OCI-LY7 (cell line): Measurements from ENCODE around the gene PPP6R3. TPM values are rescaled to one million over a fixed set of nuclear protein-coding genes. Genes with fewer than 3 reads are reported as not detected.
"Not testable (repeated sequence)": the region's sequence is repeated elsewhere in the genome, so short reads cannot be mapped to it uniquely, and the experiment has no call there.

Experiments
- BruUV-seq: library from RNA; stranded (reverse); fragments of 400-500 nt; replicated peaks from 2 replicates; lab custom pipeline; 2021; lab: Mats Ljungman, UMichigan
- CTCF ChIA-PET: fragments of 300-600 bp; sonication (Branson Sonifier 250); formaldehyde crosslinking; loops from one replicate; lab custom pipeline; 2022; ENCODE audit warnings: antibody characterized with exemption; ENCODE audit not compliant: unreplicated experiment; lab: Charles Lee
- POLR2A ChIA-PET: fragments of 300-600 bp; sonication (Branson Sonifier 250); formaldehyde crosslinking; loops from one replicate; lab custom pipeline; 2022; ENCODE audit warnings: antibody characterized with exemption; lab: Charles Lee
- DNase-seq: peaks from one replicate; pipeline ENCODE4 v3.0.0-alpha.2; 2015; ENCODE audit warnings: low spot score
- H2AFZ ChIP-seq: fragments of 200-600 bp; sonication (generic), shearing (Covaris generic); 2 replicates; pipeline ENCODE4 v1.6.1; 2014; ENCODE audit warnings: mild to moderate bottlenecking, antibody characterized with exemption, low read length, moderate library complexity
- H3K27ac ChIP-seq: fragments of 200-600 bp; sonication (generic); 2 replicates; pipeline ENCODE4 v1.5.1; 2014; ENCODE audit warnings: mixed run types, low read depth, mild to moderate bottlenecking, moderate library complexity, low read length, inconsistent platforms; ENCODE audit not compliant: poor library complexity, severe bottlenecking
- H3K36me3 ChIP-seq: fragments of 200-600 bp; sonication (generic); 2 replicates; pipeline ENCODE4 v1.6.1; 2014; ENCODE audit warnings: mild to moderate bottlenecking, antibody characterized with exemption, low read length, moderate library complexity, mixed read lengths; ENCODE audit not compliant: insufficient read depth
- H3K4me1 ChIP-seq: fragments of 200-600 bp; sonication (generic); 2 replicates; pipeline ENCODE4 v1.5.1; 2014; ENCODE audit warnings: mild to moderate bottlenecking, low read length; ENCODE audit not compliant: insufficient read depth, poor library complexity, severe bottlenecking
- H3K4me2 ChIP-seq: fragments of 200-600 bp; sonication (generic); 2 replicates; pipeline ENCODE4 v1.6.1; 2014; ENCODE audit warnings: mild to moderate bottlenecking, low read length
- H3K4me3 ChIP-seq: fragments of 200-600 bp; sonication (generic); 2 replicates; pipeline ENCODE4 v1.5.1; 2014; ENCODE audit warnings: mild to moderate bottlenecking, low read depth, low read length; ENCODE audit not compliant: poor library complexity, severe bottlenecking
- H3K79me2 ChIP-seq: fragments of 200-600 bp; sonication (generic); 2 replicates; pipeline ENCODE4 v1.6.1; 2016; ENCODE audit warnings: low read depth, mild to moderate bottlenecking, low read length, moderate library complexity, mixed read lengths; ENCODE audit not compliant: insufficient read depth
- H3K9me2 ChIP-seq: fragments of 200-600 bp; sonication (generic); 2 replicates; pipeline ENCODE4 v1.6.1; 2016; ENCODE audit warnings: mild to moderate bottlenecking, low read length, mixed read lengths; ENCODE audit not compliant: insufficient read depth
- H3K9me3 ChIP-seq: fragments of 200-600 bp; sonication (generic); 2 replicates; pipeline ENCODE4 v1.6.1; 2014; ENCODE audit warnings: mild to moderate bottlenecking, mixed run types, low read length, mixed read lengths
- H4K20me1 ChIP-seq: fragments of 200-600 bp; sonication (generic); 2 replicates; pipeline ENCODE4 v1.6.1; 2014; ENCODE audit warnings: mild to moderate bottlenecking, antibody characterized with exemption, low read length, moderate library complexity, mixed read lengths; ENCODE audit not compliant: insufficient read depth
- EZH2phosphoT487 ChIP-seq: fragments of 200-600 bp; sonication (generic); IDR thresholded peaks from 2 replicates; pipeline ENCODE4 v1.6.1; 2018; ENCODE audit warnings: low read depth, borderline replicate concordance, mild to moderate bottlenecking, mixed run types, antibody characterized with exemption, low read length, moderate library complexity, mixed read lengths
- intact Hi-C: fragments of 100-400 bp; cut with micrococcal nuclease; formaldehyde crosslinking; loops from one replicate; pipeline ENCODE4 v1.10.0; 2022; ENCODE audit not compliant: unreplicated experiment
- total RNA-seq, 2 experiments: library from RNA; depleted of rRNA in 1 of 2; stranded (reverse); fragments of >200 nt in 1 of 2; shearing (Covaris generic) in 1 of 2; gene quantifications; 2 replicates each; pipeline ENCODE4 v1.2.3, GENCODE V29; 2014 to 2022
- TF ChIP-seq, protein P1 (sequence below): fragments of 200-600 bp; sonication (generic); conservative IDR thresholded peaks from 2 replicates; pipeline ENCODE4 v1.5.1; 2014; ENCODE audit warnings: mild to moderate bottlenecking, antibody characterized with exemption, low read length, moderate library complexity, mixed read lengths

PPP6R3 gene
- total RNA-seq, 2 experiments from 2014 or later = 122 to 151 TPM

DNA sequence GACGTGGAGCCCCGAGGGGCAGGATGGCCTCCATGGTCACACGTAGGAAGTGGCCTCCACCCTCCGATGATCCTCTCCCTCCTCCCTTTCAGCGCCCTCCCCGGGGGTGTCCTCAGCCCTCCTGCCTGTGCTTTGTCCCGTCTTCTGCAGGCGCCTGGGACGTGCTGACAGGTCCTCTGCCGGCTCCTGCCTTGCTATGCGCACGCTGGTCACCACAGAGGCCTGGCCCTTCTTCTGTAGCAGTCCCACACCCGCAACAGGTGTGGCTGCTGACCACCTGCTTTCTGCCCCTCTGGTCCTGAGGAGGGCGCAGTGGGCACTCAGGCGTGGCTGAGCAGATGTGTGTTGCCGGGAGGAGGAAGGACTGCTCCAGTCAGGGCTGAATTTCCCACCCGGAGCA, 27.7 kb upstream of the PPP6R3 start:
- intact Hi-C loops = no loop called here
- H3K27ac ChIP-seq = no peak overlapping the region

DNA sequence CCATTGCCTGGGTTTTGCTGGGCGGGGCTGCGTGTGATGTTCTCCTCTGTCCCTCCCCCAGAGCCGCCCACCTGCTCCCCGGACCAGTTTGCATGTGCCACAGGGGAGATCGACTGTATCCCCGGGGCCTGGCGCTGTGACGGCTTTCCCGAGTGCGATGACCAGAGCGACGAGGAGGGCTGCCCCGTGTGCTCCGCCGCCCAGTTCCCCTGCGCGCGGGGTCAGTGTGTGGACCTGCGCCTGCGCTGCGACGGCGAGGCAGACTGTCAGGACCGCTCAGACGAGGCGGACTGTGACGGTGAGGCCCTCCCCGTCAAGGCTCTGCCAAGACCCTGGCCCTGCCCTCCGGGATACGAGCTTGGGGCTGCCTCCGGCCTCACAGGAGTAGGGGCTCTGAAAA, 27.0 kb upstream of the PPP6R3 start:
- Histone ChIP-seq H3K36me3 (no peaks in the 10 kb centered on the region), H3K9me2 (no peaks in the 10 kb centered on the region), H3K79me2 (no peaks in the 10 kb centered on the region), H3K9me3 (peaks cover 9% of the 10 kb centered on the region), H4K20me1 (no peaks in the 10 kb centered on the region), H3K27ac (no peak overlapping the region), H3K4me2 (no peak overlapping the region), H3K4me1 (no peaks in the 10 kb centered on the region), H2AFZ (no peak overlapping the region), H3K4me3 (no peak overlapping the region)
- ChIA-PET POLR2A (no interaction called here), CTCF (interaction anchor here (0.6 kb wide), 1 partner anchor 17 kb away, joined by 3 read pairs; no protein-coding TSS in a partner anchor)
- DNase-seq = no peak
- no TSS peak for BruUV-seq
- TF ChIP-seq, protein P1, sequence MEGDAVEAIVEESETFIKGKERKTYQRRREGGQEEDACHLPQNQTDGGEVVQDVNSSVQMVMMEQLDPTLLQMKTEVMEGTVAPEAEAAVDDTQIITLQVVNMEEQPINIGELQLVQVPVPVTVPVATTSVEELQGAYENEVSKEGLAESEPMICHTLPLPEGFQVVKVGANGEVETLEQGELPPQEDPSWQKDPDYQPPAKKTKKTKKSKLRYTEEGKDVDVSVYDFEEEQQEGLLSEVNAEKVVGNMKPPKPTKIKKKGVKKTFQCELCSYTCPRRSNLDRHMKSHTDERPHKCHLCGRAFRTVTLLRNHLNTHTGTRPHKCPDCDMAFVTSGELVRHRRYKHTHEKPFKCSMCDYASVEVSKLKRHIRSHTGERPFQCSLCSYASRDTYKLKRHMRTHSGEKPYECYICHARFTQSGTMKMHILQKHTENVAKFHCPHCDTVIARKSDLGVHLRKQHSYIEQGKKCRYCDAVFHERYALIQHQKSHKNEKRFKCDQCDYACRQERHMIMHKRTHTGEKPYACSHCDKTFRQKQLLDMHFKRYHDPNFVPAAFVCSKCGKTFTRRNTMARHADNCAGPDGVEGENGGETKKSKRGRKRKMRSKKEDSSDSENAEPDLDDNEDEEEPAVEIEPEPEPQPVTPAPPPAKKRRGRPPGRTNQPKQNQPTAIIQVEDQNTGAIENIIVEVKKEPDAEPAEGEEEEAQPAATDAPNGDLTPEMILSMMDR = no peak
- TF ChIP-seq EZH2phosphoT487 = no peak
- intact Hi-C loops = no loop called here

More for the DNA sequence above, 27.7 kb upstream of the PPP6R3 start:
- Histone ChIP-seq H3K4me3 (no peak overlapping the region), H3K9me2 (no peaks in the 10 kb centered on the region), H3K4me2 (no peak overlapping the region), H3K36me3 (no peaks in the 10 kb centered on the region), H3K79me2 (no peaks in the 10 kb centered on the region), H3K9me3 (peaks cover 9% of the 10 kb centered on the region), H2AFZ (no peak overlapping the region), H4K20me1 (no peaks in the 10 kb centered on the region), H3K4me1 (no peaks in the 10 kb centered on the region)
- no peak for TF ChIP-seq EZH2phosphoT487
- TF ChIP-seq, protein P1 = no peak
- DNase-seq = no peak
- BruUV-seq = no TSS peak
- POLR2A ChIA-PET = no interaction called here
- CTCF ChIA-PET = no interaction called here

DNA sequence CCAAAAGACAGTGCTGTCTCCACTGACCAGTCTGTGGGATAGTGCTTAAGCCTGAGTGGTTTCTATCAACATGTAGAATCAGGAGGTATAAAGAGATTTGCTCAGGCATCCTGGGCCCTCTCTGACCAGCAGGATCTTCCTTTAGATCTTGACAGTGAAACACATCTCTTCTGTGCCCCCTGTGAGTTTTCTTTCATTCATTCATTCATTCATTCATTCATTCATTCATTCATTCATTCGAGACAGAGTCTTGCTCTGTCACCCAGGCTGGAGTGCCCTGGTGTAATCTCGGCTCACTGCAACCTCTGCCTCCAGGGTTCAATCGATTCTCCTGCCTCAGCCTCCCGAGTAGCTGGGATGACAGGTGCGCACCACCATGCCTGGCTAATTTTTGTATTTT, 26.4 kb upstream of the PPP6R3 start:
- H3K4me3 ChIP-seq, H4K20me1 ChIP-seq, BruUV-seq, H2AFZ ChIP-seq, H3K79me2 ChIP-seq, H3K4me2 ChIP-seq, DNase-seq, H3K4me1 ChIP-seq, H3K9me3 ChIP-seq, H3K9me2 ChIP-seq, intact Hi-C loops, H3K27ac ChIP-seq, POLR2A ChIA-PET, H3K36me3 ChIP-seq: not testable (repeated sequence)
- CTCF ChIA-PET = interaction anchor here (0.6 kb wide), 1 partner anchor 16 kb away, joined by 3 read pairs; no protein-coding TSS in a partner anchor
